GM19193 (cell line): ENCODE results near the gene DCP2.

Source experiments
- POLR2A ChIP-seq: IDR thresholded peaks from 4 replicates; pipeline ENCODE4 v1.6.1; 2011; ENCODE audit not compliant: insufficient read depth, insufficient read length; ENCODE audit errors: extremely low read depth

DCP2 gene

DNA sequence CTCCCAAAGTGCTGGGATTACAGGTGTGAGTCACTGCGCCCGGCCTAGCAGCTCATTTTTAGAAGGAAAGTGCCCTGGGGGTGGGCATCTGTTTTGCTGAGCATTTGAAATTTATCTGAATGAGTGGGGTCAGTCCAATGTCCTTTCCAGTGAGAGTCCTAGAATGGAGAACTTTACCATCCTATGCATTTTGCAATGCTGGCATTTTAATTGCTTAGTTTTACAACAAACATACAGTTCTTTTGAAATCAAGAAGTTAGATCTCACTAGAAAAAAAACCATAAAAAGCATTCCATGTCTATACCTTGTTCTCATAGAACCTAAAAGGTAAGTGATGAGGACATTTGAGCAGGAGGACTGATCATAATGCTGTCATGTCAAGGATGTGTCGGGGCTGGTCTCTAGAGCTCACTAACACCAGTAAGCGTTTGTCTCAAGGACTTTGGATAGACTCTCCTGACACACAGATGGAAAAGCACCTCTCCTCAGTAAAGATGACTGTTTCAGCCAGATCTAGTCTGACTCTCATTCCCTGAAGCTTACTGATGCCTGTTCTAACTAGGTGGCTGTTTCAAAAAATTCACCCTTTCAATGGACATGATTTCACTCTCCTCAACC, 83.9 kb downstream of the DCP2 start:
- TF ChIP-seq POLR2A = no peak

GRCh38 chr5:113061846-113062780, 85.5 kb downstream of the DCP2 start:
- no peak for TF ChIP-seq POLR2A

DNA sequence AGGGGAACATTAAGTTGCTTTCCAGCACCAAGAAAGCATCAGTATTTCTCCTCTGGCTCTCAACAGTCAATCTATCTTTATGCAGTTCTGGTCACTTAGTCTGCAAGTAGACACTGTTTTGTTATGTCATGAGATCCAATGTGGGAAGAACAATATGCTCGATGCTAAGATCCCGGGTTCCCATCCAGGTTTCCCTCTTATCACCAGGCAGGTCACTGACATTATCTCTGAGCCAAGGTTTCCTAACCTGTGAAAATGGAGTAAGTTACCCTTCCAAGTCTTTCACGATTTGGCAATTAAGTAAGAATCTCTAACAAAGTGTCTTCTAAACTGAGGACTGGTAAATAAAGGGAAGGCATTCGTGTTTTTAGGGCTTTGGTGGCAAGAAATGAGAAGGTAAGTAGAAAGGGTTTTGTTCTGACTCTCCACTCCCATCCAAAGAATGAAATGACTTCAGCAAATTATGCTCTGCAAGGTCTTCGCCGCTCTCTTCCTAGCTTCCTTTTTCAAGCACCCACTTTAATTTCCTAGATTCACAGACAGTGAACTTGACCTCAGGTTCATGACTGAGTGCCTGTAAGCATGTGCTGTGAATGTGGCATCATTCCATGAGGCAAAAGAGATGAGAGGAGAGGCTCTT, 86.4 kb downstream of the DCP2 start:
- no peak for TF ChIP-seq POLR2A

DNA sequence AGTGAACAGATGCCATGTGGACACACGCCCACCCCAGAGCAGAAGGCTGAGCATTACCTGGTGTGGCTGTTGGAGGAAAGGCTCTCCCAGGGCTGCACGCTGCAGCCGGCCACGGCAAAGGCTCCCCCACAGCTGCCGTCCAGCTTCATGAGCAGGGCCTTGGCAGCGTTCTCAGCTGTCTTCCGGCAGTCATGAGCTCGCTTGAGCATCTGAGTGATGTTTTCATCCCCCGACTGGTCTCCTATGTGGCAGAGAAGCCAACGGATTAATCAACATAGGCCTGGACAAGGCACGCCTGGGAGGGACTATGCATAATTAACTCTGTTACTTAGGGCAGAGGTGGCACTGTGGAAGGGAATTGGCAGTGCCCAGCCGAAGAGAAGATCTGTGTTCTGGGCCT, 87.3 kb downstream of the DCP2 start:
- no peak for TF ChIP-seq POLR2A

- TF ChIP-seq POLR2A = no peak
These were observed 88.2 kb downstream of the DCP2 start for GRCh38 chr5:113064806-113065205.

GRCh38 chr5:113065626-113066025, 89.0 kb downstream of the DCP2 start:
- no peak for TF ChIP-seq POLR2A

- no peak for TF ChIP-seq POLR2A
These were observed 91.2 kb downstream of the DCP2 start for GRCh38 chr5:113067635-113068344.

- TF ChIP-seq POLR2A = no peak
These were observed 92.0 kb downstream of the DCP2 start for GRCh38 chr5:113068559-113068958.
